ENCODE measurements around the gene MFSD1. TPM values are rescaled to one million over a fixed set of nuclear protein-coding genes. Genes with fewer than 3 reads are reported as not detected.

The MFSD1 gene
- total and polyA plus RNA-seq, 12 donors, result 20.4 to 118 (median 76.9) TPM

DNA sequence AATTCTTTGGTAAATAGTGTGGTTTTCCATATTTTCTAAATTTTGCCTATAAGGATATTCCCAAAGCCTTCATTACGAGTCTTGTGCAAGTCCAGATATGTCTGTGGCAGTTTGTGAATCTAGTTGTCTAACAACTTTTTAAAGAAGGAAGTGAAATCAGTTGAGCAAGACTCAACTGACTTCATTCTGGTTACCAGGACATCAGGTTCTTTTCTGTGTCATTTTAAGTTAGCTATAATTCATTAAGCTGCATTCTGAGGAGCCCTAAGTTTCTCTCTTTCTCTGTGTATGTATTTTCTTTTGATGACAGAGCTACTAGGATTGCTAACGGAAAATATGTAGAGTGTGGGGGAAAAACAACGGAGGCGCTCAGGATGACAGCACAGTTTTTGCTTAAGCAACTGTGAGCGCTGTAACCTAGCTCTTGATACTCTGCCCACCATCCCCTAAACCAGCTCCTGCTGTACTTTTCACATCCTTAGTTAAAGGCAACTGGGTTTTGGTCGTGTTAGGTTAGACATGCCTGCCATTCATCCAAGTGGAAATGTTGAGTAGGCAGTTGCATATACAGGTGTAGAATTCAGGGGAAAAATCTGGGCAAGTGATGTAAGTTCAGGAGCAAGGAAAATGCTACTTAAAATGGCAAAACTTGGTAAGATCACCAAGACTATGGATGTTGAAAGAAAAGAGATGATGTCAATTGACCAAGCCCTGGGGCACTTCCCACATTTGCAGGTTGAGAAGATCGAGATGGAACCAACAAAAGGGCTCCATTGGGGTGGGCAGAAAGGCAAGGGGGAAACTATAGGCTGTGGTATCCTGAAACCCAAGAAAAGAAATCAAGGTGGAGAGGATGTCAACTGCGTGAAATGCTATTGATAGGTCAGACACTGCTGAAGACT, 9.2 kb downstream of the MFSD1 start:
- TF ChIP-seq, protein P1, sequence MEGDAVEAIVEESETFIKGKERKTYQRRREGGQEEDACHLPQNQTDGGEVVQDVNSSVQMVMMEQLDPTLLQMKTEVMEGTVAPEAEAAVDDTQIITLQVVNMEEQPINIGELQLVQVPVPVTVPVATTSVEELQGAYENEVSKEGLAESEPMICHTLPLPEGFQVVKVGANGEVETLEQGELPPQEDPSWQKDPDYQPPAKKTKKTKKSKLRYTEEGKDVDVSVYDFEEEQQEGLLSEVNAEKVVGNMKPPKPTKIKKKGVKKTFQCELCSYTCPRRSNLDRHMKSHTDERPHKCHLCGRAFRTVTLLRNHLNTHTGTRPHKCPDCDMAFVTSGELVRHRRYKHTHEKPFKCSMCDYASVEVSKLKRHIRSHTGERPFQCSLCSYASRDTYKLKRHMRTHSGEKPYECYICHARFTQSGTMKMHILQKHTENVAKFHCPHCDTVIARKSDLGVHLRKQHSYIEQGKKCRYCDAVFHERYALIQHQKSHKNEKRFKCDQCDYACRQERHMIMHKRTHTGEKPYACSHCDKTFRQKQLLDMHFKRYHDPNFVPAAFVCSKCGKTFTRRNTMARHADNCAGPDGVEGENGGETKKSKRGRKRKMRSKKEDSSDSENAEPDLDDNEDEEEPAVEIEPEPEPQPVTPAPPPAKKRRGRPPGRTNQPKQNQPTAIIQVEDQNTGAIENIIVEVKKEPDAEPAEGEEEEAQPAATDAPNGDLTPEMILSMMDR (IDR thresholded peaks at IDR 0.05), result no peak
- TF ChIP-seq POLR2A (IDR thresholded peaks at IDR 0.05), result no peak
- peak overlapping the region in 3 of 5 donors; percentile 10 to 78 (median 11) for H3K27ac ChIP-seq
- 79 to 85% (median 82%) methylated on average over 8 of the region's 8 CpGs for WGBS, 4 donors
- H3K27me3 ChIP-seq, result no peaks in the 10 kb centered on the region
- H3K4me3 ChIP-seq, result no peak overlapping the region
- intact Hi-C loops (cut with DNase I), result no loop called here
- peaks cover 0 to 60% of the 10 kb centered on the region in 2 donors for H3K36me3 ChIP-seq (replicated peaks in 1 of 2)
- peaks cover 0 to 14% of the 10 kb centered on the region in 2 donors for H3K4me1 ChIP-seq (replicated peaks in 1 of 2)
- no peak for DNase-seq
- no peaks in the 10 kb centered on the region for H3K9me3 ChIP-seq (replicated peaks in 1 of 3)

DNA sequence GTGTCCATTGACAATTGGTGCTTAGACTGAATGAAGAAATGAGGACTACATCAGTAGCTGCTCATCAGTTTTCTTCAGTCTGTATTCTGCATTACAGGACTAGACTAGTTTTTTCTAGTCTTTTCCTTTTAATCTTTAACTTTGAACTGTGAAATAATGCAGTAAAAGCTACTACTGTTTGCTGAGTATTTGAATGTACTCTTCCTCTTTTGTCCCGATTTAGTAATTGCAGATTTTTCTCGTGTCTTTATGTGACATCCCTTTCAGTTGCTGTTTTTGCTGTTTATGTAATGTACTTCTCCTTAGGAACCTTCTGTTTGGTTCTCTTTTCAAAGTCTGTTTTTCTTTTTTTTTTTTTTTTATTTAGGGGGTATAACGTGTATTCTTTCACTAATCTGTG, 17.4 kb downstream of the MFSD1 start:
- Histone ChIP-seq H3K27me3 (no peaks in the 10 kb centered on the region), H3K9me3 (replicated peaks in 1 of 3) (no peaks in the 10 kb centered on the region), H3K4me1 (replicated peaks in 1 of 2) (peaks cover 0 to 4% of the 10 kb centered on the region in 2 donors), H3K36me3 (replicated peaks in 1 of 2) (peaks cover 0 to 41% of the 10 kb centered on the region in 2 donors), H3K27ac (peak overlapping the region in 3 of 5 donors; percentile 21 to 53 (median 53)), H3K4me3 (no peak overlapping the region)
- 62 to 79% (median 77%) methylated on average over 3 of the region's 3 CpGs for WGBS, 4 donors
- intact Hi-C loops (cut with DNase I), result no loop called here
- DNase-seq, result no peak
- no peak for TF ChIP-seq POLR2A (IDR thresholded peaks at IDR 0.05)
- TF ChIP-seq, protein P1 (IDR thresholded peaks at IDR 0.05), result no peak

DNA sequence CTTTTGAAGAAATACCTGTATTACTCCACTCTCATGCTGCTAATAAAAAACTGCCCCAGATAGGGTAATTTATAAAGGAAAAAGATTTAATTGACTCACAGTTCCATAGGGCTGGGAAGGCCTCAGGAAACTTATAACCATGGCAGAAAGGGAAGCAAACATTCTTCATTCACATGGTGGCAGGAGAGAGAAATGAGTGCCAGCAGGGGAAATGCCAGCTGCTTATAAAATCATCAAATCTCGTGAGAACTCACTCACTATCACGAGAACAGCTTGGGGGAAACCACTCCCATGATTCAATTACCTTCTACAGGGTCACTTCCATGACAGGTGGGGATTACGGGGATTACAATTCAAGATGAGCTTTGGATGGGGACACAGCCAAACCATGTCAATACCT, 18.7 kb downstream of the MFSD1 start:
- Histone ChIP-seq H3K4me1 (replicated peaks in 1 of 2) (peaks cover 0 to 4% of the 10 kb centered on the region in 2 donors), H3K27ac (no peak overlapping the region), H3K27me3 (no peaks in the 10 kb centered on the region), H3K4me3 (no peak overlapping the region), H3K9me3 (replicated peaks in 1 of 3) (no peaks in the 10 kb centered on the region), H3K36me3 (replicated peaks in 1 of 2) (peaks cover 0 to 41% of the 10 kb centered on the region in 2 donors)
- DNase-seq, result no peak
- intact Hi-C loops (cut with DNase I), result no loop called here
- WGBS, 4 donors, result 79 to 94% (median 80%) methylated on average over 3 of the region's 3 CpGs
- TF ChIP-seq, protein P1 (IDR thresholded peaks at IDR 0.05), result no peak
- no peak for TF ChIP-seq POLR2A (IDR thresholded peaks at IDR 0.05)

DNA sequence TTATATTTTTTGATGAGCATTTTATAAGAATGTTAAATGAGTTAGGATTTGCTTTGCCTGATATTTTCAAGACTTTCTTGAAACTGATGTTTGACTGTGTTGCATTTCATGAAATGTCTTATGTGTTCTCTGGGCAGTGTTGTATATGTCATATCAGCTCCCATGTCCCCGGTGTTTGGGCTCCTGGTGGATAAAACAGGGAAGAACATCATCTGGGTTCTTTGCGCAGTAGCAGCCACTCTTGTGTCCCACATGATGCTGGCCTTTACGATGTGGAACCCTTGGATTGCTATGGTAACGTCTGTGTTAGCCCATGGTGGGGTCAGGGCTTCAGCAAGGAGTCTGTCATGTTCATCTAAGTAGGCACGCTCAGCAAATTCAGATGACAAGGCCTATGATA, 20.0 kb downstream of the MFSD1 start:
- no peaks in the 10 kb centered on the region for H3K27me3 ChIP-seq
- H3K27ac ChIP-seq, result no peak overlapping the region
- peaks cover 0 to 45% of the 10 kb centered on the region in 2 donors for H3K36me3 ChIP-seq (replicated peaks in 1 of 2)
- peaks cover 0 to 4% of the 10 kb centered on the region in 2 donors for H3K4me1 ChIP-seq (replicated peaks in 1 of 2)
- 90 to 99% (median 93%) methylated on average over 5 of the region's 5 CpGs for WGBS, 4 donors
- no peak for TF ChIP-seq POLR2A (IDR thresholded peaks at IDR 0.05)
- TF ChIP-seq, protein P1 (IDR thresholded peaks at IDR 0.05), result no peak
- H3K4me3 ChIP-seq, result no peak overlapping the region
- no peak for DNase-seq
- H3K9me3 ChIP-seq (replicated peaks in 1 of 3), result no peaks in the 10 kb centered on the region
- intact Hi-C loops (cut with DNase I), result no loop called here

Measured in adrenal gland (tissue), 12 donors.